ENCODE measurements around the gene FAM114A2. TPM values are rescaled to one million over a fixed set of nuclear protein-coding genes. Genes with fewer than 3 reads are reported as not detected.
"Not testable (repeated sequence)": the region's sequence is repeated elsewhere in the genome, so short reads cannot be mapped to it uniquely, and the experiment has no call there.

Gene FAM114A2
- total RNA-seq, 1 experiment from 2014 or later: 19.1 TPM

GRCh38 chr5:154031937-154032489 lies 6.7 kb downstream of the FAM114A2 start:
- Histone ChIP-seq H3K4me1 (no peaks in the 10 kb centered on the region), H3K27ac (no peak overlapping the region)

GRCh38 chr5:154025951-154026350 lies 12.8 kb downstream of the FAM114A2 start:
- Histone ChIP-seq H3K36me3 (0 out of 2 replicates have a peak, but pooled peaks cover 3% of the 10 kb centered on the region), H3K4me3 (no peak overlapping the region), H3K27ac (no peak overlapping the region), H3K4me1 (no peaks in the 10 kb centered on the region), H3K9me3 (replicated peaks) (no peaks in the 10 kb centered on the region), H3K27me3 (no peaks in the 10 kb centered on the region)
- DNase-seq: no peak

More at GRCh38 chr5:154031937-154032489, 6.7 kb downstream of the FAM114A2 start:
- no peaks in the 10 kb centered on the region for H3K9me3 ChIP-seq (replicated peaks)
- no peak for DNase-seq
- no peak overlapping the region for H3K4me3 ChIP-seq
- H3K36me3 ChIP-seq: no peaks in the 10 kb centered on the region
- no peaks in the 10 kb centered on the region for H3K27me3 ChIP-seq

GRCh38 chr5:154018919-154019318 lies 19.8 kb downstream of the FAM114A2 start:
- not testable (repeated sequence) for DNase-seq; H3K27me3 ChIP-seq; H3K4me3 ChIP-seq; H3K9me3 ChIP-seq (replicated peaks); H3K36me3 ChIP-seq; H3K27ac ChIP-seq; H3K4me1 ChIP-seq

- DNase-seq: peak in 1 of 2 experiments; percentile 6
- H3K9me3 ChIP-seq (replicated peaks): no peaks in the 10 kb centered on the region
- H3K4me1 ChIP-seq: no peaks in the 10 kb centered on the region
- no peak overlapping the region for H3K4me3 ChIP-seq
- H3K27ac ChIP-seq: no peak overlapping the region
- no peaks in the 10 kb centered on the region for H3K27me3 ChIP-seq
- peaks cover 2% of the 10 kb centered on the region; the same call in 1 of the 2 replicates for H3K36me3 ChIP-seq
These were observed 23.5 kb downstream of the FAM114A2 start for GRCh38 chr5:154015071-154015693.

GRCh38 chr5:154010660-154011059 lies 28.1 kb downstream of the FAM114A2 start:
- no peaks in the 10 kb centered on the region for H3K4me1 ChIP-seq
- no peak for DNase-seq
- H3K27ac ChIP-seq: no peak overlapping the region
- no peaks in the 10 kb centered on the region for H3K36me3 ChIP-seq
- no peak overlapping the region for H3K4me3 ChIP-seq
- H3K9me3 ChIP-seq (replicated peaks): no peaks in the 10 kb centered on the region
- no peaks in the 10 kb centered on the region for H3K27me3 ChIP-seq

GRCh38 chr5:154005648-154006047 lies 33.1 kb downstream of the FAM114A2 start:
- Histone ChIP-seq H3K27ac (no peak overlapping the region), H3K27me3 (no peaks in the 10 kb centered on the region), H3K36me3 (peaks cover 3% of the 10 kb centered on the region; the same call in 1 of the 2 replicates), H3K9me3 (replicated peaks) (no peaks in the 10 kb centered on the region), H3K4me3 (no peak overlapping the region), H3K4me1 (0 out of 2 replicates have a peak, but pooled peaks cover 6% of the 10 kb centered on the region)
- no peak for DNase-seq

- H3K27me3 ChIP-seq: no peaks in the 10 kb centered on the region
- peaks cover 3% of the 10 kb centered on the region; the same call in 1 of the 2 replicates for H3K36me3 ChIP-seq
- no peak overlapping the region for H3K27ac ChIP-seq
- no peaks in the 10 kb centered on the region for H3K9me3 ChIP-seq (replicated peaks)
- no peak for DNase-seq
- H3K4me3 ChIP-seq: no peak overlapping the region
- 0 out of 2 replicates have a peak, but pooled peaks cover 6% of the 10 kb centered on the region for H3K4me1 ChIP-seq
These were observed 36.1 kb downstream of the FAM114A2 start for GRCh38 chr5:154002511-154003020.

GRCh38 chr5:154002093-154002492 lies 36.6 kb downstream of the FAM114A2 start:
- peaks cover 3% of the 10 kb centered on the region; the same call in 1 of the 2 replicates for H3K36me3 ChIP-seq
- no peak overlapping the region for H3K4me3 ChIP-seq
- H3K27me3 ChIP-seq: no peaks in the 10 kb centered on the region
- H3K27ac ChIP-seq: no peak overlapping the region
- 0 out of 2 replicates have a peak, but pooled peaks cover 6% of the 10 kb centered on the region for H3K4me1 ChIP-seq
- H3K9me3 ChIP-seq (replicated peaks): no peaks in the 10 kb centered on the region
- DNase-seq: peak; percentile 7 to 30

GRCh38 chr5:154000703-154001102 lies 38.0 kb downstream of the FAM114A2 start:
- DNase-seq: no peak

GRCh38 chr5:153999995-154000394 lies 38.7 kb downstream of the FAM114A2 start:
- H3K4me1 ChIP-seq: 0 out of 2 replicates have a peak, but pooled peaks cover 6% of the 10 kb centered on the region

More at GRCh38 chr5:154000703-154001102, 38.0 kb downstream of the FAM114A2 start:
- no peaks in the 10 kb centered on the region for H3K27me3 ChIP-seq
- peaks cover 3% of the 10 kb centered on the region; the same call in 1 of the 2 replicates for H3K36me3 ChIP-seq
- 0 out of 2 replicates have a peak, but pooled peaks cover 6% of the 10 kb centered on the region for H3K4me1 ChIP-seq
- H3K27ac ChIP-seq: no peak overlapping the region
- no peak overlapping the region for H3K4me3 ChIP-seq
- no peaks in the 10 kb centered on the region for H3K9me3 ChIP-seq (replicated peaks)

GRCh38 chr5:153998768-153999167 lies 39.9 kb downstream of the FAM114A2 start:
- Histone ChIP-seq H3K4me1 (0 out of 2 replicates have a peak, but pooled peaks cover 6% of the 10 kb centered on the region), H3K27ac (no peak overlapping the region), H3K9me3 (replicated peaks) (no peaks in the 10 kb centered on the region), H3K36me3 (peaks cover 3% of the 10 kb centered on the region; the same call in 1 of the 2 replicates), H3K27me3 (no peaks in the 10 kb centered on the region), H3K4me3 (no peak overlapping the region)
- DNase-seq: no peak

More at GRCh38 chr5:153999995-154000394, 38.7 kb downstream of the FAM114A2 start:
- DNase-seq: no peak
- H3K9me3 ChIP-seq (replicated peaks): no peaks in the 10 kb centered on the region
- peaks cover 3% of the 10 kb centered on the region; the same call in 1 of the 2 replicates for H3K36me3 ChIP-seq
- H3K4me3 ChIP-seq: no peak overlapping the region
- no peaks in the 10 kb centered on the region for H3K27me3 ChIP-seq
- H3K27ac ChIP-seq: no peak overlapping the region

GRCh38 chr5:153998010-153998409 lies 40.7 kb downstream of the FAM114A2 start:
- no peak for DNase-seq
- H3K36me3 ChIP-seq: peaks cover 3% of the 10 kb centered on the region; the same call in 1 of the 2 replicates

GRCh38 chr5:153991168-153991567 lies 47.5 kb downstream of the FAM114A2 start:
- no peaks in the 10 kb centered on the region for H3K4me1 ChIP-seq
- no peaks in the 10 kb centered on the region for H3K27me3 ChIP-seq
- H3K9me3 ChIP-seq (replicated peaks): no peaks in the 10 kb centered on the region
- H3K27ac ChIP-seq: no peak overlapping the region
- H3K4me3 ChIP-seq: no peak overlapping the region
- no peaks in the 10 kb centered on the region for H3K36me3 ChIP-seq
- no peak for DNase-seq

More at GRCh38 chr5:153998010-153998409, 40.7 kb downstream of the FAM114A2 start:
- 0 out of 2 replicates have a peak, but pooled peaks cover 6% of the 10 kb centered on the region for H3K4me1 ChIP-seq
- H3K4me3 ChIP-seq: no peak overlapping the region
- H3K27ac ChIP-seq: no peak overlapping the region
- H3K9me3 ChIP-seq (replicated peaks): no peaks in the 10 kb centered on the region
- H3K27me3 ChIP-seq: no peaks in the 10 kb centered on the region

- H3K36me3 ChIP-seq: no peaks in the 10 kb centered on the region
- no peak for DNase-seq
- H3K4me3 ChIP-seq: no peak overlapping the region
- no peak overlapping the region for H3K27ac ChIP-seq
- no peaks in the 10 kb centered on the region for H3K4me1 ChIP-seq
- H3K9me3 ChIP-seq (replicated peaks): no peaks in the 10 kb centered on the region
- H3K27me3 ChIP-seq: no peaks in the 10 kb centered on the region
These were observed 50.2 kb downstream of the FAM114A2 start for GRCh38 chr5:153988510-153988909.

- no peaks in the 10 kb centered on the region for H3K36me3 ChIP-seq
- H3K4me1 ChIP-seq: no peaks in the 10 kb centered on the region
- H3K4me3 ChIP-seq: no peak overlapping the region
- no peaks in the 10 kb centered on the region for H3K27me3 ChIP-seq
- H3K27ac ChIP-seq: no peak overlapping the region
- no peak for DNase-seq
- H3K9me3 ChIP-seq (replicated peaks): no peaks in the 10 kb centered on the region
These were observed 51.4 kb downstream of the FAM114A2 start for GRCh38 chr5:153987301-153987700.

Data from SJCRH30 (cell line).